GM19463 (cell line): ENCODE data around the gene OR6N2.

Experiments
- ATAC-seq: cut with Tn5 transposase; IDR thresholded peaks from one replicate; pipeline ENCODE4 v1.9.1; 2021; ENCODE audit warnings: mild to moderate bottlenecking, moderate library complexity; ENCODE audit not compliant: unreplicated experiment

OR6N2 gene

GRCh38 chr1:158771950-158772866 is 8.8 kb downstream of the OR6N2 start, which contains the start of gene OR6N1:
Gene OR6N1, minus strand, starts transcription at chr1:158772195. Its CDS starts 5,513 bp downstream, at chr1:158766682.
- ATAC-seq, result no peak

GRCh38 chr1:158754420-158754819 is 26.6 kb downstream of the OR6N2 start, which contains the start of gene OR6K6:
Gene OR6K6, plus strand, starts transcription at chr1:158754720. Its CDS starts 168 bp downstream, at chr1:158754888.
- ATAC-seq, result no peak

DNA sequence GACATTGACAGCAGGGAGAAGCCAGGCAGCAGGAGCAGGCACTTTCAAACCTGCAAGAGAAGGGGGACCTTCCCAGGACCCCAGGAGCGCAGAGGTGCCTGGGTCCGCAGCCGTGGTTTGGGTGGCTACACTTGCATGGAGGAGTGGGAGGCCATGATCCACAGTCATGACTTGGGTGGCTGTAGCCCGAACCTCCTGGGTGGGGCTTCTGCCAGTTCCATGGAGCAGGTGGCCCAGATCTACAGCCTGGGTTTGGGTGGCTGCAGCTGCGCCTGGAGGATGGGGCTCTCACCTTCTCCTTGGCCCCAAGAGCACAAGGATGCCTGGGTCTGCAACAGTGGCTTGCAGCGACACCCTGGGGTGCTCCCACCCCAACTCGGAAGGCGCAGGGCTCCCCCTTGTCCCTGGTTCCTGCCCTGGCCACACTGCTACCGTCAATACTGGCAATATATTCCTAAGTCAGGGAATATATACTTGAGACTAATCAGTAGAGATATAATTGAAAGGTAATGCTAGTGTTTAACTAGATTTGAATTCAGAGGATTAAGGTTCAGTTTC is 28.8 kb downstream of the OR6N2 start:
- no peak for ATAC-seq

DNA sequence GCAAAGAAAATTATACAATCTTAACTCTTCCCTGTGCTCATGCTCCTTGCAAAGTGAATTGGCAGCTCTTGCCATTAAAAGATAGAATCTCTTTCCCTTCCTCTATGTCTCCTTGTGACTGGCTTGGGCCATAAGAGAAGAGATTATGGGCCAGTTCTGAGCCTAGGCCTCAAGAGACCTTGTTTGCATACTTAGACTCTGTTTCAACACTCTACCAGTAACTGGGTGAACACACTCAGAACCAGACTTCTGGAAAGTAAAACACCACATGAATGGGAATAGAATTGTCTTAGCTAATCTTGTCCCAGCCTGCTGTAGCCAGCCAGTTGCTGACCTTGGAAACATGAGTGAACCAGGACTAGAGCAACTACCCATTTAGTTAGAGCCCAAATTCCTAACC is 45.2 kb downstream of the OR6N2 start:
- no peak for ATAC-seq

DNA sequence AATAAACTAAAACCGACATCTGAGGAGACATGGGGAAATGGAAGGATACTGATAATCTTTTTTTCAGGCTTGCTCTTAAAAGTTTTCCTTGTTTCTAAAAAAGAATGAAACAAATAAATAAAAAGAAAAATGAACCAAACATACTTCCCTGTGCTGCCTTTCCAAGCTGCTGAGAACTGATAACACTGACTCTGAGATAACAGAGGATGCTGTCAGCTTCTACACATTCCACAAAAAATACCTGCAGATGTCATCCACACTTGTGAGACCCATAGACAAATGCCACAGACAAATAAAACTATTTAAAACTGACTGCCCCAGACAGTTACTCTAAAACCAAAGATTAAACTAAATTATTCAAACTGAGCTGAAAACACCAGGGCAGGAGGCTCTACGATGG is 48.5 kb downstream of the OR6N2 start:
- ATAC-seq, result no peak

- ATAC-seq, result no peak
Measured at GRCh38 chr1:158731707-158732106, 49.3 kb downstream of the OR6N2 start.

GRCh38 chr1:158730453-158730852 is 50.6 kb downstream of the OR6N2 start:
- no peak for ATAC-seq

DNA sequence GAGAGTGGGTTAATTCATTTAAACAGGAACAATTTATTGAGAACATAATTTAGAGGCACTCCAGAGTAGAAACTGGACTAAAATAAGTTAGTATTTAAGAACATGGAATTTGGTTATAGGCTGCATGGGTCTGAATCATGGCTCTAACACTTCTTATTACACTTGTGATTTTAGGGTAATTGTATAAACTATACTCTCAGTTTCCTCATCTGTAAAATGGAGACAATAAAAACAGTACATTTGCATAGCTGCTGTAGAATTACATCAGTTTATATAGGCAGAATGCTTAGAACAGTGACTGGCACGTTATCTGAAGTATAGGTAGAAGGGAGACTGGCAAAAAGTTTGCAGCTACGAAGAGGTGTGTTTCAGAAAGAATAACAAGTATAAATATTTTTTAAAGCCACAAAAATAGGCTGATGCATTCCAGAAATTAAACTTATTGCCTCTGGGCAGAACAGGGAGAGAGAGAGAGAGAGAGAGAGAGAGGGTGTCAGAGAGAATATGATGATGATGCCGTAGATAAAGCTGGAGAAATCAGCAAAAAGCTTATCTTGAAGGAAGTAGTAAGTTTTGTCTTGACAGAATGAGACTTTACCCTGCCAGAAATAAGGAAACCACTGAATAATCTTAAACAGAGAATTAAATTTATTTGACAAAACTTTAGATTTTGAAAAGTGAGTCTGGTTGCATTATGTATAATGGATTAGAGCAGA is 52.3 kb downstream of the OR6N2 start:
- ATAC-seq, result no peak

GRCh38 chr1:158724442-158724841 is 56.6 kb downstream of the OR6N2 start:
- ATAC-seq, result no peak
